Activated naive CD4-positive, alpha-beta T cell treated with Interleukin-2 at 50 U/mL for 16 hours (primary cell): Measurements from ENCODE around the gene KRTDAP.
"Not testable (repeated sequence)": the region's sequence is repeated elsewhere in the genome, so short reads cannot be mapped to it uniquely, and the experiment has no call there.

Source experiments
- DNase-seq: peaks from one replicate; pipeline ENCODE4 v3.0.0-alpha.2; 2020

KRTDAP gene

DNA sequence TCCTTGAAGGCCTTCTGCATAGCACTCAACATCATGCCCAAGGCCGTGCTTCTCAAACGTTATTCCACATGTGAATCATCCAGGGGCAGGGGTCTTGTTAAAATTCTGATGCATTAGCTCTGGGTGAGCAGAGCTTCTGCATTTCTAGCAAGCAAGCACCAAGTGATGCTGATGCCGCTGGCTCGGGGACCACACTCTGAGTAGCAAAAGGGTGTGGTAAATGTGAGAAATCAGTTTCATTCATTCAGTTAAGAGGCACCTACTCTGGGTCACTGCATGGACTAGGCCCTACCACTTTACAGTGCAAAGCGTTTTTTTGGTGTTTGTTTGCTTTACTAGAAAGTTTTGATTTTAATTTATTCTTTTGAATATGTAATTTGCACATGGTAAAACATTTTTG is 7.2 kb downstream of the KRTDAP start:
- DNase-seq: no peak

GRCh38 chr19:35478794-35479677 is 11.2 kb downstream of the KRTDAP start:
- no peak for DNase-seq

GRCh38 chr19:35476149-35476548 is 14.1 kb downstream of the KRTDAP start:
- no peak for DNase-seq

GRCh38 chr19:35474594-35474993 is 15.7 kb downstream of the KRTDAP start:
- DNase-seq: not testable (repeated sequence)

DNA sequence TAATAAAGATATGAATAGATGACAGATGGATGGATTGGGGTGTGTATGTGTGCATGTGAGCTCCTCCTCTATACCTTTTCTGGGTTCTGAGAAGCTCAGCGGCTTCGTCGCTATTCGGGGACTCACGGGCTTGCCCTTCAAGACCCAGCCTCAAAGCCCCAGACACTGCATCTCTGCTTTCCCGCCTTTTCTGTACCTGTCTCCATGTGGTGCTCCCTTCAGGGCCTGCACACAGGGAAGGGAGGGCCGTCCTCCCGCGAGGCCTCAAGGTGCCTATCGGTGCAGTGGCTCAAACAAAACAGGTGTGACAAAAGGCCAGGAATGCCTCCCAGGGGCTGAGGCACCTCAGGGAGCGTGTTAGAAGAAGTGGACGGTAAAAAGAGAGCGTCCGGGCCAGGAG is 16.2 kb downstream of the KRTDAP start:
- DNase-seq: no peak

DNA sequence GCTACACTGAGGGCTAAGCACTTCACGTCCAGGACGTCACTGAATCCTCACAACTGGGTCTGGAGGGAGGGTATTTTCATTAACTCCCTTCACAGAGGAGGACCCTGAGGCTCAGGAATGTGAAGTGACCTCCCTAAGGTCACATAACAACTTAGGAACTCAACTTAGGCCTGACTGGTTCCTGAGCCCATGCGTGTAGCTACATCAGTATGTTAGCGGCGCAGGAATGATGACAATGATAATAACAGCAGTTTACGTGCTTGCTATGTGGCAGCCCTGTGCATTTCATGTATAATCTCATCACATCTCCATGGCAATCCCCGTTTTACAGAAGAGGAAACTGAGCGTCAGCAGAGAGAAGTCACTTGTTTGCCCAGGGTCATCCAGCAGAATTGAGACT is 18.3 kb downstream of the KRTDAP start:
- no peak for DNase-seq

- DNase-seq: not testable (repeated sequence)
Observed at GRCh38 chr19:35471075-35471474, 19.2 kb downstream of the KRTDAP start.

DNA sequence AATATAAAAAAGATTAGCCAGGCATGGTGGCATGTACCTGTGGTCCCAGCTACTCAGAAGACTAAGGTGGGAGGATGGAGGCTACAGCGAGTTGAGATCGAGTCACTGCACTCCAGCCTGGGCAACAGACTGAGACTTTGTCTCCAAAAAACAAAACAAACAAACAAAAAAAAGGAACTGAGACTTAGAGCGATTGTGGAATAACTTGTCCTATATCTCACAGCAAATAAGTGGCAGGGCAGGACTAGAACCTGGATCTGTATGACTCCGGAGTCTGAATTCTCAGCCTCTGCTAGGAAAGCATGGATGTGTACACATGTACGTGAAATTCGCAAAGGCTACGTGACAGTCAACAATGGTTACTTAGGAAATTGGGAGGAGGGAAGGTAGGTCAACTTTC is 20.1 kb downstream of the KRTDAP start:
- no peak for DNase-seq

- peak; percentile 62 for DNase-seq
Observed at GRCh38 chr19:35468637-35469036, 21.6 kb downstream of the KRTDAP start.

DNA sequence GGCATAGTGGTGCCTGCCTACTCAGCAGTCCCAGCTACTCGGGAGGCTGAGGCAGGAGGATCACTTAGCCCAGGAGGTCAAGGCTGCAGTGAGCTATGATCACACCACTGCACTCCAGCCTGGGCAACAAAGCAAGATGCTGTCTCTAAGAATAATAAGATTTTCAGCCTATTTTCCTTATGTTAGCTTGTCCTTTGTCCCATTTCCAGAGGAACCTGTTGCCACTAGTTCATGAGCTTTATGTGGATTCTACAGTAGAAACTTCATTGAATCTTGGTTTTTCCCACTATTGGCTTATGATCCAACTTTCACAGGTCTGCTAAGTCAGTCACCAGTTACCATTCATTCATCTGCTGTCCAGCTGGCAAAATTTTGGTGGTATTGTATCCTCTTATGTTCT is 24.0 kb downstream of the KRTDAP start:
- no peak for DNase-seq

DNA sequence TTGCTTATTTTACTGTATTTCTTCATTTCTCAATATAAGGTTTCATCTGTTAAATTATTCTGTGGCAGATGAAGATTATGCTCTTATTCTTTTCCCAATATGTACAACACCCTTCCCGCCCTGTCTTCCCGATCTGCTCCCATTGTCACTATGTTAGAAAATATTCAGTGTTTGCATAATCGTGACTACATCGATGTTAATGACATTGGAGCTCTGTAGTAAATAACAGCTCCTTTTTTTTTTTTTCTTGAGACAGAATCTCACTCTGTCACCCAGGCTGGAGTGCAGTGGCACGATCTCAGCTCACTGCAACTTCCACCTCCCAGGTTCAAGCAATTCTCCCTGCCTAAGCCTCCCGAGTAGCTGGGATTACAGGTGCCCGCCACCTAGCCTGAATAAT is 27.3 kb downstream of the KRTDAP start:
- not testable (repeated sequence) for DNase-seq

DNA sequence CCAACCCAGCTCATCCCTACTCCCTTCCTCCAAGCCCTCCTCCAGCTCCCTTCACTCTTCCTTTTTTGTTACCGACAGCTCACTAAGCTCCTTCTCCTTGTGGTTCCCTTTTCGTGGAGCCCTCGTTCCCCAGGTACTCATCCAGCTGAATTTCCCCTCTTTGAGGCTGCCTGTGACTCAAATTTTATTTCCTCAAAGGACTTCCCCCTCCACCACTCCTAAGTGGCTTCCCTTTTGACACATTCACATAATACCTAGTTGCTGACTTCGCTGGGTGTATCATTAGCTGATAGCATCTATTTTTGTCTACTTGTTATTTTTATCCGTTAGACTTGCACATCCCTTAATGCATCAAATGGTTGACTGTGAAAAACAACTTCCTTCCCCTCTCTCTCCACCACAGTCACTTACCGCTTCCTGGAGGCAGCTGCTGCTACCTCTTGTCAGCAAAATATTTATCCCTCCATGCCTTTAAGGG is 27.7 kb downstream of the KRTDAP start:
- DNase-seq: peak; percentile 33

DNA sequence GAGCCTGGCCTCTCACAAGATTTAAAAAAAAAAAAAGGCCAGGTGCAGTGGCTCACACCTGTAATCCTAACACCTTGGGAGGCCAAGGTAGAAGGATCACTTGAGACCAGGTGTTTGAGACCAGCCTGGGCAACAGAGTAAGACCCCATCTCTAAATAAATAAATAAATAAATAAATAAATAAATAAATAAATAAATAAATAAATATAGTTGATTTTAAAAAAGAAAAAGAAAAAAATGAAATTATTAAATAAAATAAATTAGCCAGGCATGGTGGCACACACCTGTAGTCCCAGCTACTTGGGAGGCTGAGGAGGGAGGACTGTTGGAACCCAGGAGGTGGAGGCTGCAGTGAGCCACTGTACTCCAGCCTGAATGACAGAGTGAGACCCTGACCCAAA is 28.5 kb downstream of the KRTDAP start:
- not testable (repeated sequence) for DNase-seq

DNA sequence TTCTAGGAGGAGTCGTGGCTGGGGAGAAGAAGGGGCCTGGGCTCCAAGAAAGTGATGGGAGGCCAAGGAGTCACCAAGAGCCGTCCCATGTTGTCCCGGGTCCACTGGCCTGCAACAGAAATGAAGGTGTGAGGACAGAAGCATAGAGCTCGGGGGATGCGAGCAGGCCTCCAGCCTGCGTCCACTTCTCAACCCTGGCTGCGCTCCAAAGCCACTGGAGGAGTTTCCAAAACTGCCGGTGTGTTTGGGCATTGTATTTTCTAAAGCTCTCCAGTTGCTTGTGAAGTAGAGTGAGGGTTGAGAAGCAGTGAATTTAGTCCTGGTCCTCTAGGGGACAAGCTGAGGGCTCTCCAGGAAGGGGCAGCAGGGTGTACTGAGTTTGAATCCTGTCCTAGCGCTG is 29.2 kb downstream of the KRTDAP start:
- no peak for DNase-seq

GRCh38 chr19:35460608-35461007 is 29.7 kb downstream of the KRTDAP start:
- no peak for DNase-seq

DNA sequence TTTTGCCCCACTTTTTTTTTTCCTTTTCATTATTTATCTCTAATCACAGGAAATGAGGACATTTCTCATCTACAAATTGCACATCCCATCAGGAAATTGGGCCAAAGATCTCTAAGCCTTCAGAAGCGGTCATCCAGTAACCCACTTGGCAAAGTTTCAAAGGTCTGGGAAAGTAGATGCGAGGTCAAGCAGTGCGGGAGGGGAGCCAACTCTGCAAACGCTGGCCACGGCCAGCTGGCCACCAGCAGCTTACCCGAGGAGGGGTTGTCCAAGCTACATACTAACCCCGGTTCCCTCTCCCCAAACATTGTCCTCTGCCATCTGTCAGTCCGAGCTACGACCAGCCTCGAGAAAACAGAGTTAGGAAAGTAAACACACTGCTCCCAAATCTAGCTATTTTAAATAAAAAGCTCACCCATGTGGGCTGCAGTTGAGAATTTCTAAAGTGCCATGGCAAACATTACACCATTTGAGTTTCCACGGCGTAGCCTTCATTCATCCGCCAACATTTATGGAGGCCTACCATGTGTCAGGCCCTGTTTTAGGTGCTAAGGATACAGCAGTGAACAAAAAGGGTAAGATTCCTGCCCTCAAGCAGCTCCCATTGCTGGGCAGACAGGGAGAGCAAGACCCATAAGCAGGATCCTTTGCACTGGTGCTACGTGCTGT is 30.7 kb downstream of the KRTDAP start:
- no peak for DNase-seq

DNA sequence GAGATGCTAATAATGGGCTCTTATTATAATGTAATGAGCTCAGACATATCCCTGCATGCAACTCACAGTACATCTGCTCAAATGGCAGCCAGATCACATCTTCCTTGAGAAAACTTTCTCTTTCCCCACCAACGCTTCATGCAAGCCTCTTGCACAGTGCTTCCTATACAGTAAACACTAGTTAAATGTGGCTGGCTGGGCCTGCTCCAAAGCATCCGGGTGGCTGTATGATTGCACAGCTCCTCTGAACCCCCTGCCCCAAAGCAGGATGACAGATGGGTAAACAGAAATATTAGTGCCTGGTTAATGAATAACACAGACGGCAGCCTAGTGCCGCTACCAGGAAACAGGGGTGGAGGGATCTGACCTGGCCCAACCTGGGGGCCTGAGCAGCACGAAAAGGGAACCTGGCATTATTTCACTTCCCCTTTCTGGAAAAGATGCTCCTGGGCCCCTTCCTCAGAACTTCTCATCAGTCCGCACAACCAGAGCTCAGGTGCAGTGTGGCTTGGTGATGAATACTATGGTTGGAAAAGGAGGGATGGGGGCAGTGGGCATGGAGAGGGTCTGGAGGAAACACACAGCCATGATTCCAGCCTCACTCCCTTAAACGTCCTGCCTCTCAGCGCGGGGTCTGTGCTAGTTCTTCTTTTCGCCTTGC is 31.4 kb downstream of the KRTDAP start:
- DNase-seq: no peak

DNA sequence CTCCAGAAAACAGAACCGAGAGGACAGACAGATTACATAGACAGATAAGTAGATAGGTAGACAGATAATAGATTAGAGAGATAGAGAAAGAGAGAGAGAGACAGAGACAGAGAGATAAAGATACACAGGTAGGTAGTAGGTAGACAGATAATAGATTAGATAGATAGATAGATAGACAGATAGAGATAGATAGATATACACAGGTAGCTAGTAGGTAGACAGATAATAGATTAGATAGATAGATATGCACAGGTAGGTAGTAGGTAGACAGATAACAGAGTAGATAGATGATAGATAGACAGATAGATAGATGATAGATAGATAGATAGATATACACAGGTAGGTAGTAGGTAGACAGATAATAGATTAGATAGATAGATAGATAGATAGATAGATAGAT is 32.1 kb downstream of the KRTDAP start:
- no peak for DNase-seq

- no peak for DNase-seq
Observed at GRCh38 chr19:35457173-35457572, 33.1 kb downstream of the KRTDAP start.

DNA sequence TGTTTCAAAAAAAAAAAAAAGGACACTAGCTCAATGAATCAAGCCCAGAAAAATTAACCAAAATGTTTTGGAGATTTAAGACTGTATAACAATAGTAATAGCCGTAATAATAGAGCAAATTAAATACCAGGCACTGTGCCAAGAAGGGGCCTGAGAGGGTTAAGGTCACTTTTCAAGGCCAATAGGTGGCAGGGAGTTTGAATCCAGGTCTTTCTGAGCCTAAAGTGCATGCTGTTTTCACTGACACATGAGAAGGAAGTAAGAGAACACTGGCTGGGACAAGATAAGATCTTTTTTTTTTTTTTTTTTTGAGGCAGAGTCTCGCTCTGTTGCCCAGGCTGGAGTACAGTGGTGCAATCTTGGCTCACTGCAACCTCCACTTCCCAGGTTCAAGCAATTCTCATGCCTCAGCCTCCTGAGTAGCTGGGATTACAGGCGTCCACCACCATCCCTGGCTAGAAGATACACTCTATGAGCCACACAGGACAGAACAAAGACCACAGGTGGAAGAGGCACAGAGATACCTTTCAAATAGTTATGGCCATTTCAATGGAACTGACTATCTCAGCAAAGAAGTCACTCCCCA is 34.6 kb downstream of the KRTDAP start:
- no peak for DNase-seq

GRCh38 chr19:35454663-35455062 is 35.6 kb downstream of the KRTDAP start:
- DNase-seq: no peak

- peak; percentile 14 for DNase-seq
Observed at GRCh38 chr19:35451338-35452096, 38.7 kb downstream of the KRTDAP start.
